Gastroesophageal sphincter (tissue), 4 donors: ENCODE measurements around the gene ZNF302. TPM values are rescaled to one million over a fixed set of nuclear protein-coding genes. Genes with fewer than 3 reads are reported as not detected.

Source experiments
- ATAC-seq: fragments of 150-250 bp; one replicate; pipeline ENCODE4 v1.9.1; 2016; ENCODE audit warnings: mild to moderate bottlenecking, moderate library complexity
- H3K27ac ChIP-seq, 4 donors: fragments of 200-600 bp; sonication (generic) in 3 of 4; 1 replicate in 3 of 4; 2 replicates in 1 of 4; pipeline ENCODE4 v1.5.1; 2016 to 2019
- H3K27me3 ChIP-seq: fragments of 200-600 bp; sonication (generic); one replicate; pipeline ENCODE4 v1.5.1; 2019
- H3K36me3 ChIP-seq, 2 donors: fragments of 200-600 bp; sonication (generic); one replicate each; pipeline ENCODE4 v1.5.1; 2019; ENCODE audit warnings: control low read depth in 1 of 2
- H3K4me1 ChIP-seq, 3 donors: fragments of 200-600 bp; sonication (generic); 1 replicate in 2 of 3; 2 replicates in 1 of 3; pipeline ENCODE4 v1.5.1; 2016 to 2019; ENCODE audit warnings: control low read depth in 2 of 3
- H3K4me3 ChIP-seq, 2 donors: fragments of 200-600 bp; sonication (generic); one replicate each; pipeline ENCODE4 v1.5.1; 2019; ENCODE audit warnings: mild to moderate bottlenecking in 1 of 2, moderate library complexity in 1 of 2
- H3K9me3 ChIP-seq, 3 donors: fragments of 200-600 bp; sonication (generic); one replicate each; pipeline ENCODE4 v1.5.1; 2017 to 2019; ENCODE audit warnings: control low read depth in 2 of 3
- CTCF ChIP-seq, 4 experiments: fragments of 200-600 bp in 2 of 4; fragments of 450-650 bp in 2 of 4; sonication (generic) in 1 of 4; IDR thresholded peaks; one replicate each; pipeline ENCODE4 v1.5.1; 2017 to 2019; ENCODE audit warnings: antibody characterized with exemption in 4 of 4, mild to moderate bottlenecking in 2 of 4, moderate library complexity in 2 of 4
- EP300 ChIP-seq: sonication (generic); formaldehyde crosslinking; IDR thresholded peaks from one replicate; pipeline ENCODE4 v1.6.1; 2017; ENCODE audit warnings: antibody characterized with exemption, mild to moderate bottlenecking
- POLR2A ChIP-seq, 2 donors: fragments of 450-650 bp; IDR thresholded peaks; one replicate each; pipeline ENCODE4 v1.6.1; 2017; ENCODE audit warnings: antibody characterized with exemption in 2 of 2, mild to moderate bottlenecking in 2 of 2, moderate library complexity in 1 of 2
- POLR2AphosphoS5 ChIP-seq: sonication (generic); formaldehyde crosslinking; IDR thresholded peaks from one replicate; pipeline ENCODE4 v1.6.1; 2017; ENCODE audit warnings: antibody characterized with exemption
- WGBS, 2 donors: methylation state at CpG; one replicate each; pipeline ENCODE4 v1.1.5; 2018; ENCODE audit warnings: low coverage in 1 of 2; 5-methylcytosine and 5-hydroxymethylcytosine counted together
- total RNA-seq, 4 donors: library from RNA; depleted of rRNA; stranded (reverse); fragments of >200 nt; gene quantifications; one replicate each; pipeline ENCODE4 v1.1.0, GENCODE V29; 2016

ZNF302 gene
- total RNA-seq, 4 donors from 2014 or later: 18.6 to 44.8 (median 28.8) TPM

GRCh38 chr19:34673590-34673989 is 3.9 kb upstream of the ZNF302 start:
- Histone ChIP-seq H3K27ac (no peak overlapping the region), H3K36me3 (no peaks in the 10 kb centered on the region), H3K9me3 (no peaks in the 10 kb centered on the region), H3K4me1 (peaks cover 0 to 15% (median 3%) of the 10 kb centered on the region in 3 donors), H3K4me3 (no peak overlapping the region), H3K27me3 (no peaks in the 10 kb centered on the region)
- 46 to 58% methylated on average over 3 of the region's 3 CpGs for WGBS, 2 donors
- ATAC-seq: no peak
- TF ChIP-seq EP300: no peak
- TF ChIP-seq CTCF (IDR thresholded peaks at IDR 0.05): no peak
- no peak for TF ChIP-seq POLR2AphosphoS5
- TF ChIP-seq POLR2A (IDR thresholded peaks at IDR 0.05): no peak

GRCh38 chr19:34675250-34675649 is 2.2 kb upstream of the ZNF302 start:
- no peak for ATAC-seq
- Histone ChIP-seq H3K36me3 (peaks cover 0 to 16% of the 10 kb centered on the region in 2 donors), H3K27ac (no peak overlapping the region), H3K4me3 (no peak overlapping the region), H3K27me3 (no peaks in the 10 kb centered on the region), H3K9me3 (peaks cover 0 to 12% (median 0%) of the 10 kb centered on the region in 3 donors), H3K4me1 (peaks cover 0 to 27% (median 6%) of the 10 kb centered on the region in 3 donors)
- 96 to 100% methylated on average over 3 of the region's 3 CpGs for WGBS, 2 donors
- TF ChIP-seq CTCF (IDR thresholded peaks at IDR 0.05) (no peak), EP300 (no peak), POLR2A (IDR thresholded peaks at IDR 0.05) (no peak), POLR2AphosphoS5 (no peak)

GRCh38 chr19:34675919-34676318 is 1.6 kb upstream of the ZNF302 start:
- WGBS, 2 donors: 91% methylated on average over 3 to 9 of the region's 9 CpGs
- TF ChIP-seq POLR2AphosphoS5 (no peak), POLR2A (IDR thresholded peaks at IDR 0.05) (no peak), CTCF (IDR thresholded peaks at IDR 0.05) (no peak), EP300 (no peak)
- H3K4me3 ChIP-seq: no peak overlapping the region

GRCh38 chr19:34676697-34677385 is 637 bp upstream of the ZNF302 start, which contains the start of gene SCGB2B2:
Gene SCGB2B2 (minus strand): TSS chr19:34677159. CDS start chr19:34594563, 82,596 bp downstream.
- peak; percentile 68 for ATAC-seq
- peak within 1 kb of the TSS; percentile 91 to 98 (median 96) for H3K27ac ChIP-seq
- H3K9me3 ChIP-seq: peaks cover 0 to 28% (median 0%) of the 10 kb centered on the region in 3 donors
- H3K4me3 ChIP-seq: peak within 1 kb of the TSS; percentile 68 to 84
- no peaks in the 10 kb centered on the region for H3K27me3 ChIP-seq
- H3K4me1 ChIP-seq: peaks cover 0 to 27% (median 6%) of the 10 kb centered on the region in 3 donors
- WGBS, 2 donors: 9% methylated on average over 13 of the region's 26 CpGs; no CpG with 5 or more reads in 1 of the 2 donors
- peaks cover 0 to 32% of the 10 kb centered on the region in 2 donors for H3K36me3 ChIP-seq
- TF ChIP-seq POLR2A (IDR thresholded peaks at IDR 0.05) (no peak), POLR2AphosphoS5 (no peak), CTCF (IDR thresholded peaks at IDR 0.05) (peak in 1 of 4 experiments; percentile 6), EP300 (no peak)

More at GRCh38 chr19:34675919-34676318, 1.6 kb upstream of the ZNF302 start:
- Histone ChIP-seq H3K9me3 (peaks cover 0 to 19% (median 0%) of the 10 kb centered on the region in 3 donors), H3K36me3 (peaks cover 0 to 23% of the 10 kb centered on the region in 2 donors), H3K27me3 (no peaks in the 10 kb centered on the region), H3K4me1 (peaks cover 0 to 27% (median 6%) of the 10 kb centered on the region in 3 donors), H3K27ac (no peak overlapping the region)
- ATAC-seq: no peak

GRCh38 chr19:34678085-34678412 is 571 bp downstream of the ZNF302 start:
- WGBS, 2 donors: 0 to 2% methylated on average over 4 to 15 of the region's 20 CpGs
- Histone ChIP-seq H3K4me3 (peak overlapping the region; percentile 68 to 84), H3K4me1 (peaks cover 0 to 27% (median 6%) of the 10 kb centered on the region in 3 donors), H3K9me3 (peaks cover 0 to 40% (median 0%) of the 10 kb centered on the region in 3 donors), H3K36me3 (peaks cover 3 to 44% of the 10 kb centered on the region in 2 donors), H3K27ac (peak overlapping the region; percentile 91 to 98 (median 96)), H3K27me3 (no peaks in the 10 kb centered on the region)
- ATAC-seq: no peak
- no peak for TF ChIP-seq POLR2AphosphoS5
